Limb (tissue), 2 donors: Measurements from ENCODE around the gene SOX30.

Experiments used
- DNase-seq, 2 donors: peaks; one replicate each; pipeline ENCODE4 v3.0.0-alpha.2; 2016; ENCODE audit errors: extremely low spot score in 2 of 2

Gene SOX30

GRCh38 chr5:157576678-157577077 lies 75.6 kb downstream of the SOX30 start:
- DNase-seq: no peak
